IMR-90 (cell line): ENCODE results near the gene CUL9. TPM values are rescaled to one million over a fixed set of nuclear protein-coding genes. Genes with fewer than 3 reads are reported as not detected.

Experiments
- ATAC-seq: fragments of 200-7000 bp; cut with Tn5 transposase; 2 replicates; pipeline ENCODE4 v1.9.1; 2020; ENCODE audit warnings: low read depth, mild to moderate bottlenecking, moderate library complexity
- BruUV-seq: library from RNA; stranded (reverse); fragments of 400-500 nt; replicated peaks from 2 replicates; lab custom pipeline; 2021; lab: Mats Ljungman, UMichigan
- CTCF ChIA-PET: fragments of 300-600 bp; formaldehyde crosslinking; extraction: SDS; loops from one replicate; lab custom pipeline; 2021; ENCODE audit warnings: antibody characterized with exemption; lab: Yijun Ruan, JAX
- POLR2A ChIA-PET: fragments of 300-600 bp; sonication (Branson Sonifier 250); formaldehyde crosslinking; loops from one replicate; lab custom pipeline; 2022; ENCODE audit warnings: antibody characterized with exemption; ENCODE audit not compliant: unreplicated experiment; lab: Charles Lee
- DNase-seq: peaks from one replicate; pipeline ENCODE4 v3.0.0; 2013
- H2AFZ ChIP-seq: replicated peaks from 2 replicates; pipeline ENCODE3; 2013; ENCODE audit warnings: low read length, mild to moderate bottlenecking; ENCODE audit not compliant: poor library complexity
- H2AK5ac ChIP-seq: 2 replicates; pipeline ENCODE4 v1.6.1; 2013; ENCODE audit warnings: low read depth, low read length, inconsistent platforms
- H2AK9ac ChIP-seq: replicated peaks from 2 replicates; pipeline ENCODE3; 2013; ENCODE audit warnings: mild to moderate bottlenecking, low read depth, low read length, moderate library complexity; ENCODE audit not compliant: poor library complexity
- H2BK120ac ChIP-seq: 2 replicates; pipeline ENCODE4 v1.6.1; 2013; ENCODE audit warnings: low read depth, low read length, inconsistent platforms
- H2BK15ac ChIP-seq: 3 replicates; pipeline ENCODE4 v1.6.1; 2013; ENCODE audit warnings: low read depth, low read length, inconsistent platforms
- H2BK20ac ChIP-seq: 2 replicates; pipeline ENCODE4 v1.6.1; 2013; ENCODE audit warnings: low read depth, mild to moderate bottlenecking, inconsistent platforms, low read length, moderate library complexity
- H2BK5ac ChIP-seq: 2 replicates; pipeline ENCODE4 v1.6.1; 2013; ENCODE audit warnings: mild to moderate bottlenecking, low read depth, low read length, inconsistent platforms; ENCODE audit not compliant: poor library complexity, severe bottlenecking
- H3K14ac ChIP-seq: replicated peaks from 2 replicates; pipeline ENCODE4 v1.6.1; 2013; ENCODE audit warnings: low read depth, low read length, inconsistent platforms
- H3K18ac ChIP-seq: 2 replicates; pipeline ENCODE4 v1.6.1; 2013; ENCODE audit warnings: low read depth, low read length, control low read depth
- H3K23ac ChIP-seq: 2 replicates; pipeline ENCODE4 v1.6.1; 2013; ENCODE audit warnings: low read depth, low read length, inconsistent platforms
- H3K27ac ChIP-seq: 2 replicates; pipeline ENCODE4 v1.5.1; 2013; ENCODE audit warnings: mild to moderate bottlenecking, control low read depth, low read length; ENCODE audit not compliant: insufficient read depth
- H3K27me3 ChIP-seq: 2 replicates; pipeline ENCODE4 v1.6.1; 2013; ENCODE audit warnings: low read length; ENCODE audit not compliant: control insufficient read depth, insufficient read depth
- H3K36me3 ChIP-seq: 2 replicates; pipeline ENCODE4 v1.6.1; 2013; ENCODE audit warnings: low read length, mixed read lengths; ENCODE audit not compliant: control insufficient read depth, insufficient read depth
- H3K4ac ChIP-seq: 2 replicates; pipeline ENCODE4 v1.6.1; 2013; ENCODE audit warnings: low read depth, low read length, inconsistent platforms
- H3K4me1 ChIP-seq: 2 replicates; pipeline ENCODE4 v1.6.1; 2013; ENCODE audit warnings: low read length, mixed read lengths; ENCODE audit not compliant: control insufficient read depth, insufficient read depth
- H3K4me2 ChIP-seq: 2 replicates; pipeline ENCODE4 v1.6.1; 2013; ENCODE audit warnings: low read depth, mild to moderate bottlenecking, control low read depth, low read length, moderate library complexity
- H3K4me3 ChIP-seq: 2 replicates; pipeline ENCODE4 v1.5.1; 2013; ENCODE audit warnings: low read depth, mild to moderate bottlenecking, control low read depth, low read length, moderate library complexity; ENCODE audit not compliant: insufficient read depth
- H3K56ac ChIP-seq: 2 replicates; pipeline ENCODE4 v1.6.1; 2013; ENCODE audit warnings: low read length, inconsistent platforms; ENCODE audit not compliant: insufficient read depth; ENCODE audit errors: extremely low read depth
- H3K79me1 ChIP-seq, 2 experiments: 2 replicates each; pipeline ENCODE4 v1.6.1; 2013; ENCODE audit warnings: low read length in 2 of 2, inconsistent platforms in 1 of 2, low read depth in 1 of 2
- H3K9ac ChIP-seq: 2 replicates; pipeline ENCODE4 v1.6.1; 2013; ENCODE audit warnings: low read depth, low read length, control low read depth
- H3K9me1 ChIP-seq: 2 replicates; pipeline ENCODE4 v1.6.1; 2013; ENCODE audit warnings: low read length, inconsistent platforms; ENCODE audit not compliant: insufficient read depth
- H3K9me3 ChIP-seq: 2 replicates; pipeline ENCODE4 v1.6.1; 2013; ENCODE audit warnings: low read length; ENCODE audit not compliant: control insufficient read depth, insufficient read depth
- H4K20me1 ChIP-seq: 2 replicates; pipeline ENCODE4 v1.6.1; 2013; ENCODE audit warnings: low read length, inconsistent platforms; ENCODE audit not compliant: insufficient read depth
- H4K5ac ChIP-seq: 2 replicates; pipeline ENCODE4 v1.6.1; 2013; ENCODE audit warnings: mild to moderate bottlenecking, low read depth, low read length, control low read depth
- H4K8ac ChIP-seq, 2 experiments: 2 replicates each; pipeline ENCODE4 v1.6.1; 2013; ENCODE audit warnings: low read depth in 2 of 2, low read length in 2 of 2, control low read depth in 1 of 2, inconsistent platforms in 1 of 2
- H4K91ac ChIP-seq: 2 replicates; pipeline ENCODE4 v1.6.1; 2013; ENCODE audit warnings: low read depth, low read length, inconsistent platforms; ENCODE audit not compliant: insufficient read depth
- CEBPB ChIP-seq: IDR thresholded peaks from 2 replicates; pipeline ENCODE4 v1.6.1; 2012; ENCODE audit warnings: low read depth, low read length, improper control_type of control experiment
- CHD1 ChIP-seq: IDR thresholded peaks from 2 replicates; pipeline ENCODE4 v1.6.1; 2012; ENCODE audit warnings: low read depth, low read length, improper control_type of control experiment
- FOS ChIP-seq: fragments of 150-350 bp; IDR thresholded peaks from 2 replicates; pipeline ENCODE4 v1.6.1; 2016; ENCODE audit warnings: low read depth, low read length
- MAFK ChIP-seq: IDR thresholded peaks from 2 replicates; pipeline ENCODE4 v1.6.1; 2012; ENCODE audit warnings: low read depth, low read length, improper control_type of control experiment
- MAZ ChIP-seq: IDR thresholded peaks from 2 replicates; pipeline ENCODE4 v1.6.1; 2012; ENCODE audit warnings: low read depth, mild to moderate bottlenecking, low read length, improper control_type of control experiment, moderate library complexity, borderline replicate concordance
- MXI1 ChIP-seq: IDR thresholded peaks from 2 replicates; pipeline ENCODE4 v1.6.1; 2012; ENCODE audit warnings: low read depth, mild to moderate bottlenecking, low read length, moderate library complexity, borderline replicate concordance
- NFE2L2 ChIP-seq: fragments of 150-350 bp; IDR thresholded peaks from 2 replicates; pipeline ENCODE4 v1.6.1; 2016; ENCODE audit warnings: low read depth, mild to moderate bottlenecking, low read length
- RAD21 ChIP-seq: IDR thresholded peaks from 2 replicates; pipeline ENCODE4 v1.6.1; 2012; ENCODE audit warnings: low read length, improper control_type of control experiment
- RCOR1 ChIP-seq: IDR thresholded peaks from 2 replicates; pipeline ENCODE4 v1.6.1; 2012; ENCODE audit warnings: mild to moderate bottlenecking, low read length, improper control_type of control experiment; ENCODE audit not compliant: insufficient replicate concordance
- RFX5 ChIP-seq: IDR thresholded peaks from 2 replicates; pipeline ENCODE4 v1.8.0; 2012; ENCODE audit warnings: low read depth, mild to moderate bottlenecking, low read length, moderate library complexity
- SMC3 ChIP-seq: fragments of 150-350 bp; IDR thresholded peaks from 2 replicates; pipeline ENCODE4 v1.6.1; 2016; ENCODE audit warnings: low read depth, mild to moderate bottlenecking, antibody characterized with exemption, low read length, moderate library complexity
- WGBS, 2 experiments: methylation state at CpG; one replicate each; pipeline versions ENCODE4 v1.1.5 to v1.1.7; 2013; ENCODE audit warnings: missing lambda C conversion rate in 2 of 2; ENCODE audit not compliant: insufficient read length in 1 of 2; ENCODE audit errors: extremely low coverage in 2 of 2; 5-methylcytosine and 5-hydroxymethylcytosine counted together
- dilution Hi-C: fragments of 300-500 bp; cut with HindIII; formaldehyde crosslinking; loops from one replicate; pipeline ENCODE4 v1.14.3; 2018; ENCODE audit warnings: low sequenced_read_pairs; ENCODE audit not compliant: unreplicated experiment
- in situ Hi-C: fragments of 300-500 bp; cut with MboI; formaldehyde crosslinking; loops from 3 replicates; pipeline ENCODE4 v1.14.3; 2019; ENCODE audit warnings: low sequenced_read_pairs, inconsistent platforms, mixed read lengths
- intact Hi-C: fragments of 100-400 bp; cut with micrococcal nuclease; formaldehyde crosslinking; loops from 2 replicates; pipeline ENCODE4 v1.10.0; 2022
- polyA plus RNA-seq, 3 experiments: library from polyadenylated mRNA; depleted of rRNA; stranded (reverse); fragments of >200 nt; gene quantifications; 2 replicates each; pipeline ENCODE4 v1.2.3, GENCODE V29; 2012; ENCODE audit warnings: low replicate concordance in 1 of 3
- total RNA-seq: library from RNA; depleted of rRNA; stranded (reverse); fragments of >200 nt; gene quantifications from 2 replicates; pipeline ENCODE4 v1.2.3, GENCODE V29; 2012
- TF ChIP-seq, protein P1 (sequence below): conservative IDR thresholded peaks from 2 replicates; pipeline ENCODE4 v1.5.1; 2012; ENCODE audit warnings: mild to moderate bottlenecking, low read depth, low read length, improper control_type of control experiment

Gene CUL9
- total and polyA plus RNA-seq, 2 of the 4 experiments (the other 2 are of a cell fraction) = 7.7 to 19.5 TPM

DNA sequence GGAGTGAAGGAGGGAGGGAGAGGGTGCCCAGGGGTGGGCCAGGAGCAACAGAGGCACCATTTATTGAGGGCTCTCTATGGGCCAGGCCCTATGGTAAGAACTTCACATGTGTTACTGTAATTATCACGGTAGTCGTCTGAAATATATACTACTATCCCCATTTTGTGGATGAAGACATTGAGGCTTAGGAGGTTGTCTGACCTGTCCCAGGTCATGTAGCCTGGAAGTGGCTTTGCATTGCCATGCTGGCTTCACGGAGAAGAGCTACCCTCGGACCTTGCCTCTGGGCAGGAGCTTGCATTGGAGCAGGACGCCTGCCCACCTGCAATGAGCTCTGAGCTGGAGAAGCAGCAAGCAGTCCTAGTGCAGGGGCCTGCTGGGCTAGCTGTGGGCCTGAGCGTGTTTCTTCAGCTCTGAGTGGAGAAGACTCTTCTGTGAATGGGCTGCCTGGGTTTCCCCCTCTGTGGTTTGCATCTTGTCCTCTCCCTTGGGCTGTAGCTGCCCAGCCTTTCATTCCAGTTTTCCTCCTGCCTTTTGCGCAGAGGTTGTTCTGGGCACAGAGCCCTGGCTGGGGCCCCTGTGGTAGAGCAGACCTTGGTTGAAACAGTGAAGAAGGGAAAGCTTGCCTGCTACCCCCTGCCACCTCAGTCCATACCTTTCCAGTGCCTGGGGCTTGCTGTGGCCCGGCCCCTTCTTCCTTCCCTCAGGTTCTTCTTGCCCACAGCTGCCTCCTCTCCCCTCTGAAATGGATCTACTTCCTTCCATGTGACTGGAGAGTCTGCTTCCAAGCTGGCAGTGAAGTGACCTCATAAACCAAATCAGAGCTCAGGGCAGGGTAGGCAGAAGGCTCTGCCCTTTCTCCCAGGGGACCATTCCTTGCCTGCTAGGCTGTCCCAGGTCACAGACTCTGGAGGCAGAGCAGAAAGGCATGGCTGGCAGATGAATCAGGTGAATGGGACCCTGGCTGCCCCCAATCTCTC is 35.0 kb upstream of the CUL9 start (continued):
- TF ChIP-seq SMC3 (no peak), RCOR1 (no peak)

DNA sequence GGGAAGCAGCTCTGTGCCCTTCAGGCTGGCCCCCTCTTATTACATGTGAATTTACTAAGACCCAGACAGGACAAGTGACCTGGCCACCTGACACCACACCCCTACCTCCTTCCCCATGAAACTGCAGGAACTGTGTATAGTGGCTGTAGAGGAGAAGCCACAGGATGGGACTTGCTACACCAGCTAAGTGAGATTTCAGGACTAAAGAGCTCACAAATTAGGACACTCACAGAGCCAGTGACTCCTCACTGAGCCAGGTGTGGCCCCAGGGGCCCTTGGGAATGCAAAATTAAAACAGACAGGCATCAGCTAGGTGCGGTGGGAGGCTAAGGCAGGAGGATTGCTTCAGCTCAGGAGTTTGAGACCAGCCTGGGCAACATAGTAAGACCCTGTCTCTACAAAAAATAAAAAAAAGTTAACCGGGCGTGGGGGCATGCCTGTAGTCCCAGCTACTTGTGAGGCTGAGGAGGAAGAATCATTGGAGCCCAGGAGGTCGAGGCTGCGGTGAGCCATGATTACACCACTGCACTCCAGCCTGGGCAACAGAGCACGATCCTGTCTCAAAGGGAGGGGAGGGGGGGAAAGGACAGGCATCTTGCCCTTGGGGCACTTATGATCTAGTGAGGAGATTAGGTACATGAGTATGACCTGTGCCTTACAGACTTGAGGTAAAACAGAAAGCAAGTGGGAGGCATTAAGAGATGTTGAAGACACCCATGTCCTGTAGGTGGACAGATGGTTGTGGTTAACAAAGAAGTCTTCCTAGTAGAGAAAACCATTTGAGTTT is 34.1 kb upstream of the CUL9 start:
- peaks cover 6% of the 10 kb centered on the region; the same call in 1 of the 2 replicates for H4K20me1 ChIP-seq
- BruUV-seq = no TSS peak
- H2AK5ac ChIP-seq = no peak overlapping the region
- no peak overlapping the region for H3K18ac ChIP-seq
- ChIA-PET POLR2A (no interaction called here), CTCF (no interaction called here)
- H4K5ac ChIP-seq = no peak overlapping the region
- H4K8ac ChIP-seq = no peak overlapping the region
- H3K27ac ChIP-seq = no peak overlapping the region
- no peak for ATAC-seq
- 0 out of 2 replicates have a peak, but pooled peaks cover 3% of the 10 kb centered on the region for H3K9me1 ChIP-seq
- H3K4me1 ChIP-seq = peaks cover 11% of the 10 kb centered on the region
- H2AFZ ChIP-seq = no peak overlapping the region
- in situ Hi-C loops = loop anchor here (10.0 kb wide), 1 partner anchor 243 kb away; no protein-coding TSS in a partner anchor
- H2BK5ac ChIP-seq = no peak overlapping the region
- H2BK120ac ChIP-seq = no peak overlapping the region
- no peak overlapping the region for H3K14ac ChIP-seq
- H2AK9ac ChIP-seq = no peak overlapping the region
- H2BK20ac ChIP-seq = no peak overlapping the region
- DNase-seq = no peak
- H3K9ac ChIP-seq = no peak overlapping the region
- H3K27me3 ChIP-seq = no peaks in the 10 kb centered on the region
- H3K4me3 ChIP-seq = no peak overlapping the region
- no peak overlapping the region for H3K56ac ChIP-seq
- H3K4me2 ChIP-seq = no peak overlapping the region
- H3K4ac ChIP-seq = no peak overlapping the region
- H3K79me1 ChIP-seq = peaks cover 5 to 22% of the 10 kb centered on the region in 2 experiments; a peak in 2 of 4 replicates
- no peak overlapping the region for H2BK15ac ChIP-seq
- H4K91ac ChIP-seq = no peak overlapping the region
- dilution Hi-C loops = no loop called here
- H3K36me3 ChIP-seq = peaks cover 43% of the 10 kb centered on the region
- intact Hi-C loops = no loop called here
- no CpG with 5 or more reads among the region's 6 CpGs for WGBS, 2 experiments
- H3K9me3 ChIP-seq = no peaks in the 10 kb centered on the region
- H3K23ac ChIP-seq = no peak overlapping the region
- TF ChIP-seq MXI1 (no peak), RAD21 (no peak), MAZ (no peak), FOS (no peak), NFE2L2 (no peak), CHD1 (no peak), CEBPB (no peak), MAFK (no peak), RFX5 (no peak), SMC3 (no peak)
- TF ChIP-seq, protein P1, sequence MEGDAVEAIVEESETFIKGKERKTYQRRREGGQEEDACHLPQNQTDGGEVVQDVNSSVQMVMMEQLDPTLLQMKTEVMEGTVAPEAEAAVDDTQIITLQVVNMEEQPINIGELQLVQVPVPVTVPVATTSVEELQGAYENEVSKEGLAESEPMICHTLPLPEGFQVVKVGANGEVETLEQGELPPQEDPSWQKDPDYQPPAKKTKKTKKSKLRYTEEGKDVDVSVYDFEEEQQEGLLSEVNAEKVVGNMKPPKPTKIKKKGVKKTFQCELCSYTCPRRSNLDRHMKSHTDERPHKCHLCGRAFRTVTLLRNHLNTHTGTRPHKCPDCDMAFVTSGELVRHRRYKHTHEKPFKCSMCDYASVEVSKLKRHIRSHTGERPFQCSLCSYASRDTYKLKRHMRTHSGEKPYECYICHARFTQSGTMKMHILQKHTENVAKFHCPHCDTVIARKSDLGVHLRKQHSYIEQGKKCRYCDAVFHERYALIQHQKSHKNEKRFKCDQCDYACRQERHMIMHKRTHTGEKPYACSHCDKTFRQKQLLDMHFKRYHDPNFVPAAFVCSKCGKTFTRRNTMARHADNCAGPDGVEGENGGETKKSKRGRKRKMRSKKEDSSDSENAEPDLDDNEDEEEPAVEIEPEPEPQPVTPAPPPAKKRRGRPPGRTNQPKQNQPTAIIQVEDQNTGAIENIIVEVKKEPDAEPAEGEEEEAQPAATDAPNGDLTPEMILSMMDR = no peak
